ENCODE data around the gene MATN4.

DNA sequence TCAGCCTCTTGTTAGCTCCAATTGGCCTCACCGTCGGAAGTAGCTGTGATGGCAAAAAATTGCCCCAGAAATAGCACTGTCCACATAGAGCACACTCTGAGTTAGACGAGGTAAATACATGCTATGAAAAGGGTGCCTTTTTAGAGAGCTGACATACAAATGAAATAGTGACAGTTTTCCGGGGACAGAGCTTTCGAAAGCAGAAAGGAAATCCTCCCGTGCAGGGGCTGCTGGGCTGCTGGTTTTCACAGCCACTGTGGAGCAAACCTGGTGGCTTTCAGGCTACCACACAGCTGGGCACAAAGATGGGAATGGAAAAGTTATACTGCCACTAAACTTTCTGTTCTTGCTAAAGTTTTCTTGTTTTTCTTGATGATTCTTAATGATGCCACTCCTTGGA, 62.0 kb downstream of the MATN4 start:
- TF ChIP-seq, protein P1, sequence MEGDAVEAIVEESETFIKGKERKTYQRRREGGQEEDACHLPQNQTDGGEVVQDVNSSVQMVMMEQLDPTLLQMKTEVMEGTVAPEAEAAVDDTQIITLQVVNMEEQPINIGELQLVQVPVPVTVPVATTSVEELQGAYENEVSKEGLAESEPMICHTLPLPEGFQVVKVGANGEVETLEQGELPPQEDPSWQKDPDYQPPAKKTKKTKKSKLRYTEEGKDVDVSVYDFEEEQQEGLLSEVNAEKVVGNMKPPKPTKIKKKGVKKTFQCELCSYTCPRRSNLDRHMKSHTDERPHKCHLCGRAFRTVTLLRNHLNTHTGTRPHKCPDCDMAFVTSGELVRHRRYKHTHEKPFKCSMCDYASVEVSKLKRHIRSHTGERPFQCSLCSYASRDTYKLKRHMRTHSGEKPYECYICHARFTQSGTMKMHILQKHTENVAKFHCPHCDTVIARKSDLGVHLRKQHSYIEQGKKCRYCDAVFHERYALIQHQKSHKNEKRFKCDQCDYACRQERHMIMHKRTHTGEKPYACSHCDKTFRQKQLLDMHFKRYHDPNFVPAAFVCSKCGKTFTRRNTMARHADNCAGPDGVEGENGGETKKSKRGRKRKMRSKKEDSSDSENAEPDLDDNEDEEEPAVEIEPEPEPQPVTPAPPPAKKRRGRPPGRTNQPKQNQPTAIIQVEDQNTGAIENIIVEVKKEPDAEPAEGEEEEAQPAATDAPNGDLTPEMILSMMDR (IDR thresholded peaks at IDR 0.05; ENCODE audit: low read depth, low read length, poor library complexity, severe bottlenecking) = no peak
- TF ChIP-seq EZH2phosphoT487 (IDR thresholded peaks at IDR 0.05; ENCODE audit: borderline replicate concordance, low read length) = no peak
